Epithelial cell of esophagus (primary cell): ENCODE data around the gene KRT12.

Experiments
- DNase-seq: peaks from one replicate; pipeline ENCODE4 v3.0.0; 2010; ENCODE audit warnings: low read depth
- H3K4me3 ChIP-seq: 2 replicates; pipeline ENCODE4 v1.5.1; 2011; ENCODE audit warnings: mild to moderate bottlenecking, low read length, control low read depth
- TF ChIP-seq, protein P1 (sequence below): IDR thresholded peaks from 2 replicates; pipeline ENCODE4 v1.5.1; 2011; ENCODE audit warnings: low read depth, mild to moderate bottlenecking, low read length, control low read depth, inconsistent platforms; ENCODE audit not compliant: insufficient read depth; ENCODE audit errors: missing control alignments

The KRT12 gene

DNA sequence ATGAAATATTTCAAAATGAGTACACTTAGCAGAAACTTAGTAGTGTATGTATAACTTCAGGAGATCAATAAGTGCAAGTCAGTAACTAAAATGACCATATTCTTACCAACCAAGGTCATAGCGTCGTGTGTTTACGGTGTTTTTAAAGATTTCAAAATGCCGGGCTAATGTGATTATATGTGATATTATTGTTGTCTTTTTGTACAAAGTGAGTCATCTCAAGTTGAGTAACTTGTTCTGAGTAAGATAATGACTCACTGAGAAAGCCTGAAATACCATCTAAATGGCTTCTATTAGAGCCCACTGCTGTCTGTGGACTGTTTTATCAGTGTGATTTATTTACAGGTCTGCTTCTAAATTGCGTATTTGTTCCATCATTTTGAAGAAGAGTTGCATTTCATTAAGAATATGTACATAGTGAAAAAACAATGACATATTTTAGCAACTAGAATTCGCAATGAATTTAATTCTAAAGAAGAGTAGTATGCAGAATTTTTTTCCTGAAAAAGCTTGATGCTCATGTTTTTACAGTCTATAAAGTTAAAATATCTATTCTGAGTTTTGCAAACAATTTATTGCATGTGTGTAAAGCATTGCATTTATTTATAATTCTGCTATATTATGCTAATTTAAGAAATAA, 12.7 kb downstream of the KRT12 start:
- DNase-seq = peak; percentile 88
- TF ChIP-seq, protein P1, sequence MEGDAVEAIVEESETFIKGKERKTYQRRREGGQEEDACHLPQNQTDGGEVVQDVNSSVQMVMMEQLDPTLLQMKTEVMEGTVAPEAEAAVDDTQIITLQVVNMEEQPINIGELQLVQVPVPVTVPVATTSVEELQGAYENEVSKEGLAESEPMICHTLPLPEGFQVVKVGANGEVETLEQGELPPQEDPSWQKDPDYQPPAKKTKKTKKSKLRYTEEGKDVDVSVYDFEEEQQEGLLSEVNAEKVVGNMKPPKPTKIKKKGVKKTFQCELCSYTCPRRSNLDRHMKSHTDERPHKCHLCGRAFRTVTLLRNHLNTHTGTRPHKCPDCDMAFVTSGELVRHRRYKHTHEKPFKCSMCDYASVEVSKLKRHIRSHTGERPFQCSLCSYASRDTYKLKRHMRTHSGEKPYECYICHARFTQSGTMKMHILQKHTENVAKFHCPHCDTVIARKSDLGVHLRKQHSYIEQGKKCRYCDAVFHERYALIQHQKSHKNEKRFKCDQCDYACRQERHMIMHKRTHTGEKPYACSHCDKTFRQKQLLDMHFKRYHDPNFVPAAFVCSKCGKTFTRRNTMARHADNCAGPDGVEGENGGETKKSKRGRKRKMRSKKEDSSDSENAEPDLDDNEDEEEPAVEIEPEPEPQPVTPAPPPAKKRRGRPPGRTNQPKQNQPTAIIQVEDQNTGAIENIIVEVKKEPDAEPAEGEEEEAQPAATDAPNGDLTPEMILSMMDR = no peak
- no peak overlapping the region for H3K4me3 ChIP-seq

DNA sequence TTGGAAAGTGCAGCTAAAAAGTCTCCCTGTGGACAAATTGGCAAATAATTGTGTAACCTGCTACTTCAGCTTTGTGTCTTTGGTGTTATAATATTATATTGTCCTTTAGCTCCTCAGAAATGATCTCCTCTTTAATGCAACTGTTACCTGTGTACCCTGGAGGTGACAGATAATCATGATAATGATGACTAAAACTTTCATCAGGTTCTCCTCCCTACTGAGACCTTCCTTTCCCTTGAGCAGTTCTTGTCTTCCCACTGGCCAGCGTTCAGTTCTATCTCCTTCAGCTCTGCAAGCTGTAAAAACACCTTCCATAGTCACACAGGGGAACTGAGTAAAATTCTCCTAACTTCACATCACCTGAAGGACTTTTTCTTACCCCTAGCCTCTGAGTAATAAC, 14.7 kb downstream of the KRT12 start:
- TF ChIP-seq, protein P1 = no peak
- no peak overlapping the region for H3K4me3 ChIP-seq
- DNase-seq = peak; percentile 20

DNA sequence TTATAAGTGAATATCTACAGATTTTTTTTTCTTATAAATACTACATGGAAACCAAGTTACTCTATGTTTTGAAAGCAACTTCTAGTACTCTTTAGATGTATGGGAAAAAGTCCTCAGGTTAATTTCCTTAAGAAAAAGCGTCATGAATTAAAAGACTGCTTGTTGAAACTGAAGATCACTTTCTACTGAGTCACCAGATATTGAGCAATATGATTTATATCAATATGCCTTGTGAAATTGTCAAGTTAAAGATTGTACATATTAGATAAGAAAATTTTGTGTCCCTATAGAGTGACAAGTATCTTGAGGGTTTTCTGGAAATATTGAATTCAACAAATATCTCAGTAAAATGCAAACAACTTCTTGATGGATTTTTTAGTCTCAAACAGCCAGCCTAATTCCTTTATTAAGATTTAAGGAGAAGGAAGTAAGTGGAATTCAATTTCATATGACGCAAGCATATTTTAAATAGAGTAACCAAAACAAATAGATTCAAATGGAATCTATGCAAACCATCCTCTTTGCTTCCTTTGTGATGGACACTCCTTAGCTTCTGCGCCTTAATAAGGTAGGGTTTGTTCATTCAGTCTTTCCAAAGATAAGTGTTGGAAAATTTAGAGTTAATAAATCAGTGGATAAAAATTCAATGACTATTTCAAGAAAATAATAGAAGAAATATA, 16.6 kb downstream of the KRT12 start:
- DNase-seq = peak; percentile 78
- TF ChIP-seq, protein P1 = no peak

DNA sequence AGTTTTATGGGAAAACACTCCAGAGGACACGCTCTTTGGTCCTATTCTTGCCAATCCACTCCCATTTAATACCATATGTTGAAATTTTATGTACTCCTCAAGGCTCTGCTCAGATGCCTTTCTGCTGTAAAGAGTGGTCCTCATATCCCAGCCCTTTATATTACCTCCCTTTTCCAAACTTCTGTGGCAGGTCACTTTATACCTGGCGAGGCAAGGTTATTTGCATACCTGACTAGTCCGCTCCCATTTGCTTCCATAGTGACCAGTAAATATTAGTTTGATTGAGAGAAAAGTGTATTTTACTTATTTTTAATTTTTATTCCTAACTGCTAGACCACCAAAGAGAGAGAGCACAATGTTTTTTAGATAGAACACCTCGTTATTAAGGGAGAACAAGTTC, 17.3 kb downstream of the KRT12 start:
- no peak overlapping the region for H3K4me3 ChIP-seq
- TF ChIP-seq, protein P1 = no peak
- DNase-seq = no peak

More for the DNA sequence above, 16.6 kb downstream of the KRT12 start:
- H3K4me3 ChIP-seq = no peak overlapping the region

DNA sequence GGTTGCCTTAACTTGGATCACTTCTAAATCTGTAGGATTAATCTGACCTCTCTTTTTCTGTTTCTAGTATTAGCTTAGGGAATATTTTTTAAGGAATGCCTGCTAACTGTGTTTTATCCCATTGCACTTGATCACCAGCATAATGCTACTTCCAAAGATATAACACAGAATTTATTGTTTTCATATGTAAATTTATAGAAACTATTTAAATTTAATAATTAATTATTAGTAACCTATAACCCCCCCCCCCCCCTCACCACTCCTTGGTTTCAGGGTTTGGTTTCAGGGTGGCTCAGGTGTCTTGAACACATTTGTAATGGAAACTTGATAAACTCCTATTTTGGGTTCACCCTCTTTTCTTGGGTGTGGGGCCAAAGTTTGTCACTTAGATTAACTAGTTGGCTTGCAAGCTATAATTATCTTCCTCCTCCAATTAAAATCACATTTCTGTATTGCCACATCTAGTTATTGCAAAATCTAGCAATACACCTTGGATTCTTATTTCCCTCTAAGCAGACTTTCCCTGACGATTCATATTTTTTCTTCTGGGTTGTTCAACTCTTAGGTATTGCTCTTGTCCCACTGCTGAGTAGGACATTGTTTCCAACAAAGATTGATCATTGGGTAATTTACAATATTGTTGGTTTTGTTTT, 18.3 kb downstream of the KRT12 start:
- DNase-seq = peak; percentile 67
- no peak overlapping the region for H3K4me3 ChIP-seq
- TF ChIP-seq, protein P1 = no peak

DNA sequence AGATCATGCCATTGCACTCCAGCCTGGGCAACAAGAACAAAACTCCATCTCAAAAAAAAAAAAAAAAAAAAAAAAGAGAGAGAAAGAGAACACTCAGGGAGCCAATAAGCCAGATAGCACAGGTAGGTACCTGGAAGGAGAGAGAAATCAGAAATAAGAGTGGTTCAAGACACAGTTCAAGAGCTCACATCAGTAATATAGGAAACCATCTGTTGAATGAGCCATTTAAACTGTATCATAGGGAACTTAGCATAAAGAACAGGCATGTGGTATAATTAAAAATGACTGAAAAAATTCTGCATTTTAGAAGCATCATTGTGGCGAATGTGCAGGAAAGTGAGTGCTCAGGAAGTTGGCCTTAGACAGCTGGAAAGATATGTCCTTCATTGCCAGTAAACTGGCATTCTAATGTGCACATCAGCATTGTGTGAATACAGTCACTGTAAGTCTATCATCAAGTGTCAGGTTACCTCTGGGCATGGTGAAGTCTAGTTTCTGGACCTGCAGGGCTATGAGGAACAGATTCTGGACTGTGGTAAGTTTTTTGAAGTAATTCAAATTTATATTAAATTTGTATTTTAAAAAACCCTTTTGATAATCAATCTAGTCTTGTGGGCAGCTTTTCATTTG, 20.4 kb downstream of the KRT12 start:
- DNase-seq = peak; percentile 35
- TF ChIP-seq, protein P1 = no peak
- H3K4me3 ChIP-seq = no peak overlapping the region
